IMR-90 (cell line): Measurements from ENCODE around the gene KCNK15. TPM values are rescaled to one million over a fixed set of nuclear protein-coding genes. Genes with fewer than 3 reads are reported as not detected.

Experiments
- ATAC-seq: fragments of 200-7000 bp; cut with Tn5 transposase; 2 replicates; pipeline ENCODE4 v1.9.1; 2020; ENCODE audit warnings: low read depth, mild to moderate bottlenecking, moderate library complexity
- BruUV-seq: library from RNA; stranded (reverse); fragments of 400-500 nt; replicated peaks from 2 replicates; lab custom pipeline; 2021; lab: Mats Ljungman, UMichigan
- CTCF ChIA-PET: fragments of 300-600 bp; formaldehyde crosslinking; extraction: SDS; loops from one replicate; lab custom pipeline; 2021; ENCODE audit warnings: antibody characterized with exemption; lab: Yijun Ruan, JAX
- POLR2A ChIA-PET: fragments of 300-600 bp; sonication (Branson Sonifier 250); formaldehyde crosslinking; loops from one replicate; lab custom pipeline; 2022; ENCODE audit warnings: antibody characterized with exemption; ENCODE audit not compliant: unreplicated experiment; lab: Charles Lee
- DNase-seq: peaks from one replicate; pipeline ENCODE4 v3.0.0; 2013
- H2AFZ ChIP-seq: replicated peaks from 2 replicates; pipeline ENCODE3; 2013; ENCODE audit warnings: low read length, mild to moderate bottlenecking; ENCODE audit not compliant: poor library complexity
- H2AK5ac ChIP-seq: 2 replicates; pipeline ENCODE4 v1.6.1; 2013; ENCODE audit warnings: low read depth, low read length, inconsistent platforms
- H2AK9ac ChIP-seq: replicated peaks from 2 replicates; pipeline ENCODE3; 2013; ENCODE audit warnings: mild to moderate bottlenecking, low read depth, low read length, moderate library complexity; ENCODE audit not compliant: poor library complexity
- H2BK120ac ChIP-seq: 2 replicates; pipeline ENCODE4 v1.6.1; 2013; ENCODE audit warnings: low read depth, low read length, inconsistent platforms
- H2BK15ac ChIP-seq: 3 replicates; pipeline ENCODE4 v1.6.1; 2013; ENCODE audit warnings: low read depth, low read length, inconsistent platforms
- H2BK20ac ChIP-seq: 2 replicates; pipeline ENCODE4 v1.6.1; 2013; ENCODE audit warnings: low read depth, mild to moderate bottlenecking, inconsistent platforms, low read length, moderate library complexity
- H2BK5ac ChIP-seq: 2 replicates; pipeline ENCODE4 v1.6.1; 2013; ENCODE audit warnings: mild to moderate bottlenecking, low read depth, low read length, inconsistent platforms; ENCODE audit not compliant: poor library complexity, severe bottlenecking
- H3K14ac ChIP-seq: replicated peaks from 2 replicates; pipeline ENCODE4 v1.6.1; 2013; ENCODE audit warnings: low read depth, low read length, inconsistent platforms
- H3K18ac ChIP-seq: 2 replicates; pipeline ENCODE4 v1.6.1; 2013; ENCODE audit warnings: low read depth, low read length, control low read depth
- H3K23ac ChIP-seq: 2 replicates; pipeline ENCODE4 v1.6.1; 2013; ENCODE audit warnings: low read depth, low read length, inconsistent platforms
- H3K27ac ChIP-seq: 2 replicates; pipeline ENCODE4 v1.5.1; 2013; ENCODE audit warnings: mild to moderate bottlenecking, control low read depth, low read length; ENCODE audit not compliant: insufficient read depth
- H3K27me3 ChIP-seq: 2 replicates; pipeline ENCODE4 v1.6.1; 2013; ENCODE audit warnings: low read length; ENCODE audit not compliant: control insufficient read depth, insufficient read depth
- H3K36me3 ChIP-seq: 2 replicates; pipeline ENCODE4 v1.6.1; 2013; ENCODE audit warnings: low read length, mixed read lengths; ENCODE audit not compliant: control insufficient read depth, insufficient read depth
- H3K4ac ChIP-seq: 2 replicates; pipeline ENCODE4 v1.6.1; 2013; ENCODE audit warnings: low read depth, low read length, inconsistent platforms
- H3K4me1 ChIP-seq: 2 replicates; pipeline ENCODE4 v1.6.1; 2013; ENCODE audit warnings: low read length, mixed read lengths; ENCODE audit not compliant: control insufficient read depth, insufficient read depth
- H3K4me2 ChIP-seq: 2 replicates; pipeline ENCODE4 v1.6.1; 2013; ENCODE audit warnings: low read depth, mild to moderate bottlenecking, control low read depth, low read length, moderate library complexity
- H3K4me3 ChIP-seq: 2 replicates; pipeline ENCODE4 v1.5.1; 2013; ENCODE audit warnings: low read depth, mild to moderate bottlenecking, control low read depth, low read length, moderate library complexity; ENCODE audit not compliant: insufficient read depth
- H3K56ac ChIP-seq: 2 replicates; pipeline ENCODE4 v1.6.1; 2013; ENCODE audit warnings: low read length, inconsistent platforms; ENCODE audit not compliant: insufficient read depth; ENCODE audit errors: extremely low read depth
- H3K79me1 ChIP-seq, 2 experiments: 2 replicates each; pipeline ENCODE4 v1.6.1; 2013; ENCODE audit warnings: low read length in 2 of 2, inconsistent platforms in 1 of 2, low read depth in 1 of 2
- H3K9ac ChIP-seq: 2 replicates; pipeline ENCODE4 v1.6.1; 2013; ENCODE audit warnings: low read depth, low read length, control low read depth
- H3K9me1 ChIP-seq: 2 replicates; pipeline ENCODE4 v1.6.1; 2013; ENCODE audit warnings: low read length, inconsistent platforms; ENCODE audit not compliant: insufficient read depth
- H3K9me3 ChIP-seq: 2 replicates; pipeline ENCODE4 v1.6.1; 2013; ENCODE audit warnings: low read length; ENCODE audit not compliant: control insufficient read depth, insufficient read depth
- H4K20me1 ChIP-seq: 2 replicates; pipeline ENCODE4 v1.6.1; 2013; ENCODE audit warnings: low read length, inconsistent platforms; ENCODE audit not compliant: insufficient read depth
- H4K5ac ChIP-seq: 2 replicates; pipeline ENCODE4 v1.6.1; 2013; ENCODE audit warnings: mild to moderate bottlenecking, low read depth, low read length, control low read depth
- H4K8ac ChIP-seq, 2 experiments: 2 replicates each; pipeline ENCODE4 v1.6.1; 2013; ENCODE audit warnings: low read depth in 2 of 2, low read length in 2 of 2, control low read depth in 1 of 2, inconsistent platforms in 1 of 2
- H4K91ac ChIP-seq: 2 replicates; pipeline ENCODE4 v1.6.1; 2013; ENCODE audit warnings: low read depth, low read length, inconsistent platforms; ENCODE audit not compliant: insufficient read depth
- CEBPB ChIP-seq: IDR thresholded peaks from 2 replicates; pipeline ENCODE4 v1.6.1; 2012; ENCODE audit warnings: low read depth, low read length, improper control_type of control experiment
- CHD1 ChIP-seq: IDR thresholded peaks from 2 replicates; pipeline ENCODE4 v1.6.1; 2012; ENCODE audit warnings: low read depth, low read length, improper control_type of control experiment
- CTCF ChIP-seq: conservative IDR thresholded peaks from 2 replicates; pipeline ENCODE4 v1.5.1; 2012; ENCODE audit warnings: mild to moderate bottlenecking, low read depth, low read length, improper control_type of control experiment
- ELK1 ChIP-seq: fragments of 150-350 bp; IDR thresholded peaks from 2 replicates; pipeline ENCODE4 v1.6.1; 2016; ENCODE audit warnings: low read depth, mild to moderate bottlenecking, low read length, moderate library complexity, borderline replicate concordance
- NFE2L2 ChIP-seq: fragments of 150-350 bp; IDR thresholded peaks from 2 replicates; pipeline ENCODE4 v1.6.1; 2016; ENCODE audit warnings: low read depth, mild to moderate bottlenecking, low read length
- POLR2A ChIP-seq: IDR thresholded peaks from 2 replicates; pipeline ENCODE4 v1.6.1; 2012; ENCODE audit warnings: mild to moderate bottlenecking, low read depth, low read length
- RCOR1 ChIP-seq: IDR thresholded peaks from 2 replicates; pipeline ENCODE4 v1.6.1; 2012; ENCODE audit warnings: mild to moderate bottlenecking, low read length, improper control_type of control experiment; ENCODE audit not compliant: insufficient replicate concordance
- SMC3 ChIP-seq: fragments of 150-350 bp; IDR thresholded peaks from 2 replicates; pipeline ENCODE4 v1.6.1; 2016; ENCODE audit warnings: low read depth, mild to moderate bottlenecking, antibody characterized with exemption, low read length, moderate library complexity
- USF2 ChIP-seq: fragments of 150-350 bp; IDR thresholded peaks from 2 replicates; pipeline ENCODE4 v1.6.1; 2017; ENCODE audit warnings: mild to moderate bottlenecking, antibody characterized with exemption, low read length, low read depth
- WGBS, 2 experiments: methylation state at CpG; one replicate each; pipeline versions ENCODE4 v1.1.5 to v1.1.7; 2013; ENCODE audit warnings: missing lambda C conversion rate in 2 of 2; ENCODE audit not compliant: insufficient read length in 1 of 2; ENCODE audit errors: extremely low coverage in 2 of 2; 5-methylcytosine and 5-hydroxymethylcytosine counted together
- dilution Hi-C: fragments of 300-500 bp; cut with HindIII; formaldehyde crosslinking; loops from one replicate; pipeline ENCODE4 v1.14.3; 2018; ENCODE audit warnings: low sequenced_read_pairs; ENCODE audit not compliant: unreplicated experiment
- in situ Hi-C: fragments of 300-500 bp; cut with MboI; formaldehyde crosslinking; loops from 3 replicates; pipeline ENCODE4 v1.14.3; 2019; ENCODE audit warnings: low sequenced_read_pairs, inconsistent platforms, mixed read lengths
- intact Hi-C: fragments of 100-400 bp; cut with micrococcal nuclease; formaldehyde crosslinking; loops from 2 replicates; pipeline ENCODE4 v1.10.0; 2022
- polyA plus RNA-seq, 3 experiments: library from polyadenylated mRNA; depleted of rRNA; stranded (reverse); fragments of >200 nt; gene quantifications; 2 replicates each; pipeline ENCODE4 v1.2.3, GENCODE V29; 2012; ENCODE audit warnings: low replicate concordance in 1 of 3
- total RNA-seq: library from RNA; depleted of rRNA; stranded (reverse); fragments of >200 nt; gene quantifications from 2 replicates; pipeline ENCODE4 v1.2.3, GENCODE V29; 2012

KCNK15 gene
- total and polyA plus RNA-seq, 2 of the 4 experiments (the other 2 are of a cell fraction), result not detected

- Histone ChIP-seq H2AFZ (peak overlapping the region; percentile 76), H2BK5ac (no peak overlapping the region), H4K8ac (peak overlapping the region; percentile 20 to 55; a peak in 2 of 4 replicates), H3K9me3 (no peaks in the 10 kb centered on the region), H3K14ac (no peak overlapping the region), H3K4me3 (no peak overlapping the region), H3K4me2 (no peak overlapping the region), H4K91ac (no peak overlapping the region), H3K23ac (no peak overlapping the region), H2BK15ac (no peak overlapping the region), H3K4ac (no peak overlapping the region), H3K27ac (no peak overlapping the region), H3K56ac (no peak overlapping the region), H4K5ac (0 out of 2 replicates have a peak overlapping the region, but pooled peaks have one; percentile 42), H3K79me1 (no peaks in the 10 kb centered on the region), H3K36me3 (no peaks in the 10 kb centered on the region), H3K9ac (no peak overlapping the region), H2BK20ac (no peak overlapping the region), H2AK5ac (no peak overlapping the region), H3K4me1 (peaks cover 6% of the 10 kb centered on the region; the same call in 1 of the 2 replicates), H4K20me1 (no peaks in the 10 kb centered on the region), H3K27me3 (peaks cover 18% of the 10 kb centered on the region), H2AK9ac (no peak overlapping the region), H2BK120ac (no peak overlapping the region), H3K18ac (no peak overlapping the region), H3K9me1 (no peaks in the 10 kb centered on the region; the same call in 1 of the 2 replicates)
- no peak for ATAC-seq
- intact Hi-C loops (no loop called here), dilution Hi-C loops (no loop called here), in situ Hi-C loops (no loop called here)
- no peak for DNase-seq
- POLR2A ChIA-PET, result no interaction called here
- WGBS, 2 experiments, result no CpG with 5 or more reads among the region's 4 CpGs
- TF ChIP-seq CHD1 (no peak), USF2 (no peak), RCOR1 (no peak), ELK1 (no peak), NFE2L2 (no peak), SMC3 (no peak), POLR2A (no peak), CTCF (no peak), CEBPB (no peak)
- CTCF ChIA-PET, result no interaction called here
- no TSS peak for BruUV-seq
Measured at GRCh38 chr20:44737116-44737515, 8.5 kb upstream of the KCNK15 start.
